ENCODE measurements around the gene MEIS2. TPM values are rescaled to one million over a fixed set of nuclear protein-coding genes. Genes with fewer than 3 reads are reported as not detected.

The MEIS2 gene
- total RNA-seq, 1 donor from 2014 or later: 58.5 TPM

GRCh38 chr15:37009288-37009687 lies 91.1 kb downstream of the MEIS2 start:
- Mint-ChIP-seq H3K9me3 (peaks cover 3% of the 10 kb centered on the region), H3K4me1 (peaks cover 6% of the 10 kb centered on the region), H3K4me3 (no peak overlapping the region), H3K36me3 (ENCODE audit: low read depth) (peaks cover 9% of the 10 kb centered on the region), H3K27ac (ENCODE audit: unreplicated experiment) (no peak overlapping the region), H3K27me3 (ENCODE audit: low read depth) (no peaks in the 10 kb centered on the region)
- no peak for DNase-seq (ENCODE audit: low read depth, low spot score)
- no peak for TF ChIP-seq CTCF (conservative IDR thresholded peaks at IDR 0.05)

GRCh38 chr15:37008205-37008604 lies 92.1 kb downstream of the MEIS2 start:
- Mint-ChIP-seq H3K4me1 (no peaks in the 10 kb centered on the region), H3K27ac (ENCODE audit: unreplicated experiment) (no peak overlapping the region), H3K36me3 (ENCODE audit: low read depth) (peaks cover 9% of the 10 kb centered on the region), H3K9me3 (peaks cover 3% of the 10 kb centered on the region), H3K4me3 (no peak overlapping the region), H3K27me3 (ENCODE audit: low read depth) (no peaks in the 10 kb centered on the region)
- no peak for DNase-seq (ENCODE audit: low read depth, low spot score)
- no peak for TF ChIP-seq CTCF (conservative IDR thresholded peaks at IDR 0.05)

GRCh38 chr15:37007301-37007700 lies 93.0 kb downstream of the MEIS2 start:
- H3K4me3 Mint-ChIP-seq: no peak overlapping the region
- no peaks in the 10 kb centered on the region for H3K27me3 Mint-ChIP-seq (ENCODE audit: low read depth)
- DNase-seq (ENCODE audit: low read depth, low spot score): no peak
- peaks cover 9% of the 10 kb centered on the region for H3K36me3 Mint-ChIP-seq (ENCODE audit: low read depth)
- H3K4me1 Mint-ChIP-seq: peaks cover under 1% of the 10 kb centered on the region
- H3K27ac Mint-ChIP-seq (ENCODE audit: unreplicated experiment): no peak overlapping the region
- TF ChIP-seq CTCF (conservative IDR thresholded peaks at IDR 0.05): no peak
- peaks cover 3% of the 10 kb centered on the region for H3K9me3 Mint-ChIP-seq

GRCh38 chr15:37004981-37005735 lies 95.2 kb downstream of the MEIS2 start:
- H3K4me3 Mint-ChIP-seq: no peak overlapping the region
- peaks cover 13% of the 10 kb centered on the region for H3K4me1 Mint-ChIP-seq
- DNase-seq (ENCODE audit: low read depth, low spot score): no peak
- no peak overlapping the region for H3K27ac Mint-ChIP-seq (ENCODE audit: unreplicated experiment)
- peaks cover 3% of the 10 kb centered on the region for H3K9me3 Mint-ChIP-seq
- no peak for TF ChIP-seq CTCF (conservative IDR thresholded peaks at IDR 0.05)
- peaks cover 10% of the 10 kb centered on the region for H3K36me3 Mint-ChIP-seq (ENCODE audit: low read depth)
- H3K27me3 Mint-ChIP-seq (ENCODE audit: low read depth): no peaks in the 10 kb centered on the region

- Mint-ChIP-seq H3K36me3 (ENCODE audit: low read depth) (peaks cover 10% of the 10 kb centered on the region), H3K27me3 (ENCODE audit: low read depth) (no peaks in the 10 kb centered on the region), H3K9me3 (peaks cover 3% of the 10 kb centered on the region), H3K4me3 (no peak overlapping the region), H3K27ac (ENCODE audit: unreplicated experiment) (no peak overlapping the region), H3K4me1 (peaks cover 13% of the 10 kb centered on the region)
- TF ChIP-seq CTCF (conservative IDR thresholded peaks at IDR 0.05): no peak
- DNase-seq (ENCODE audit: low read depth, low spot score): no peak
These were observed 95.9 kb downstream of the MEIS2 start for GRCh38 chr15:37004373-37004869.

Data from neural crest cell (in vitro differentiated cells).